Stimulated activated CD8-positive, alpha-beta memory T cell treated with anti-CD3 and anti-CD28 coated beads, Interleukin-7, amount 100 ng/mL, for 24 hours (primary cell): ENCODE measurements around the gene MICAL3.

Experiments used
- DNase-seq: peaks from one replicate; pipeline ENCODE4 v3.0.0-alpha.2; 2020; ENCODE audit warnings: low read depth

MICAL3 gene

GRCh38 chr22:17792299-17792698 lies 232.1 kb downstream of the MICAL3 start:
- no peak for DNase-seq

DNA sequence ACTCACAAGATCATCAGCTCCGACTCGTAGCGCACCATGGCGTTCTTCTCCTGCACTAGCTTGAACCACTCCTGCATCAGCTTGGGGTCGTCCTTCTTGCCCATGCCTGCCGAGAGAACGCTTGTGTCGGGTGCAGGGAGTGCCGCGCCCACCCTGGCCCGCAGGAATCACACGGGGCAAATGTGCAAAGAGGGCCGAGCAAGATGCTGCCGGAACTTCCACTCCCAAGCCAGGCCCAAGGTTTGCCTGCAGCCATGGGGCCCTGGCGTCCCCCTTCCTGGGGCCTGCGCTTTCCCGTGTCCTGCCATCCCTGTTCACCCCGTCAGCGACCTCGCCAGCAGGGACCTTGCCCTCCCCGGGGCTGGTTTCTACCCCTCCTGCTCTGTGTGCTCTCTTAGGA lies 233.2 kb downstream of the MICAL3 start:
- DNase-seq, result no peak

DNA sequence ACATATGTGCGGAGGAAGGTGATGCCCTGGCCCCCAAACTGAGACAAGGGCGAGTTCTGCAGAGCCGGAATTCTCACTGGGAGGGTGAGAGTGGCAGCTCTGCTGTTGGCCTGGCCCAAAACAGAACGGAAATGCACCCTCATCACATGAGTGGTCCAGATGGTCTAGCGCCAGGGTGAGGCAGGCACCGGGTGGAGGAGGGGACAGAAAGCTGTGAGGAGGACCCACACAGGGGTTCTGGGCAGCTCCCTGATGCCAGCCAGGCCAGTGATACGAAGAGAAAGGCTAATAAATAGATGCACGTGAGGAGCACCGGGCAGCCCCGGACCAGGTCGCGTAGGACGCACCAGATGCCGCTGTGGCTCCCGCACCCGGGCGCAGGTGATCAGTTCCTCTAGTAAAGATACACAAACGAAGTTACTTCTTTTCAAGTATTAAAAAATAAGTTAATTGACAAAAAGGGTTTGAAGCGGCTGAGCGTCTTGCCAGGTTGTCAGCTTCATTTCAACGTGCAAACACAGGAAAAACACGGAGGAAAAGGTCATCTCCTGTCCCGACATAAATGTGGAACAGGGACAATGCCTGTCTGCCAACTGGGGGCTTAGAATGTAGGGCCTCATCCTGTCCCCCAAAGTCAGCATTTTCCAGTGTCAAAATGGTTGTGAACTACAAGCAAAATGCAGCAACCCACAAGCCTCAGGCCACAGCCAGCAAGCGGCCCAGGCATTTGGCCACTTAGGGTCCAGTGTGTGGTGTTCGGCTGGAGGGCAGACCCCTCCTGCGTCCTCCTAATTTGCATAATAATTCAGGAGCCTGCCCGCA lies 234.8 kb downstream of the MICAL3 start:
- DNase-seq, result no peak

GRCh38 chr22:17788528-17789378 lies 235.6 kb downstream of the MICAL3 start:
- no peak for DNase-seq

- no peak for DNase-seq
These were observed 236.5 kb downstream of the MICAL3 start for GRCh38 chr22:17787716-17788330.

DNA sequence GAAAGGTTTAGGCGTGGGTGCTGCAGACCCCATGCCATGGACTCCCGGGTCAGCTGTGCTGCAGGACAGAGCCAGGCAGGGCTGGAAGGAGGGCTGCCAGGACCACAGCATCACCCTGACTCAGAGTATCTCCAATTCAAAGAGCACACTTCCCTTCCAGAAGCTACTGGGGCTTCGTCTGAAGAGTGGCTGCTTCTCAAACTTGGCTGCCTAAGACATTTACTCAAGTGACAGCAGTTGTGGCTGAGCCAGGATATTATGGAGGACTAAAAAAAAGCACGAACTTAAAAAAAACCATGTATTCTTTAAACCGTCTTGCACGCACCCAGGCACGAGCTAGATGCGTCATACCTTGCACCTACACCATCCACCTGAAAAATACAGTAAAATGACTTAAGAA lies 237.1 kb downstream of the MICAL3 start:
- DNase-seq, result no peak

DNA sequence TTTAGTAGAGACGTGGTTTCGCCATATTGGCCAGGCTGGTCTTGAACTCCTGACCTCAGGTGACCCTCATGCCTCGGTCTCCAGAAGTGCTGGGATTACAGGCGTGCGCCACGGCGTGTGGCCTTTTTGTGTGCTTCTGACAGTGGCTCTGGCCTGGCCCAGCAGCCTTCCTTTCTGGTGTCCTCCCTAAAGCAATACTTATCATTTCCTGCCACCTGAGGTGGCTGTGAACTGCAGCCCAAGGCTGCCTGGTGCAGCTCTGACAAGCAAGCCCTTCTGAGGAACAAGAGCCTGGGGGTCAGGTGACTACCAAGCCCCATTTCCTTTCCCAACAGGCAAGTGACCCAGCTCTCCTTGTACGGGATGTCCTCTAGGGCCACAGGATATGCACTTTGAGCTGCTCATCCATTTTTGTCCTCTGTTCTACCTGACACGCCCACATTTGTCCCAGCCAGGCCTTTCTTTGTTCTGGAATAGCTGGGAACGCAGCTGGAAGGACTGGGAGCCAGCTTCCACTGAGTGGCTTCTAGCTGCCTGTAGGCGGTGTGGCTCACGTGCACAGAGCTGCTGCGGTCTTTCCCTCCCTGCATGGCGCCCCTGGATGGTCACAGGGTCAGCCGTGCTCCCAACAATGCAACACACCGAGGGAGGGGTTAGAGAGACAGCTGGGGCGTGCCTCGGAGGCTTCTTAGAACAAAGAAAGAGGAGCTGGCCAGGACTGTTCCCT lies 237.8 kb downstream of the MICAL3 start:
- no peak for DNase-seq

DNA sequence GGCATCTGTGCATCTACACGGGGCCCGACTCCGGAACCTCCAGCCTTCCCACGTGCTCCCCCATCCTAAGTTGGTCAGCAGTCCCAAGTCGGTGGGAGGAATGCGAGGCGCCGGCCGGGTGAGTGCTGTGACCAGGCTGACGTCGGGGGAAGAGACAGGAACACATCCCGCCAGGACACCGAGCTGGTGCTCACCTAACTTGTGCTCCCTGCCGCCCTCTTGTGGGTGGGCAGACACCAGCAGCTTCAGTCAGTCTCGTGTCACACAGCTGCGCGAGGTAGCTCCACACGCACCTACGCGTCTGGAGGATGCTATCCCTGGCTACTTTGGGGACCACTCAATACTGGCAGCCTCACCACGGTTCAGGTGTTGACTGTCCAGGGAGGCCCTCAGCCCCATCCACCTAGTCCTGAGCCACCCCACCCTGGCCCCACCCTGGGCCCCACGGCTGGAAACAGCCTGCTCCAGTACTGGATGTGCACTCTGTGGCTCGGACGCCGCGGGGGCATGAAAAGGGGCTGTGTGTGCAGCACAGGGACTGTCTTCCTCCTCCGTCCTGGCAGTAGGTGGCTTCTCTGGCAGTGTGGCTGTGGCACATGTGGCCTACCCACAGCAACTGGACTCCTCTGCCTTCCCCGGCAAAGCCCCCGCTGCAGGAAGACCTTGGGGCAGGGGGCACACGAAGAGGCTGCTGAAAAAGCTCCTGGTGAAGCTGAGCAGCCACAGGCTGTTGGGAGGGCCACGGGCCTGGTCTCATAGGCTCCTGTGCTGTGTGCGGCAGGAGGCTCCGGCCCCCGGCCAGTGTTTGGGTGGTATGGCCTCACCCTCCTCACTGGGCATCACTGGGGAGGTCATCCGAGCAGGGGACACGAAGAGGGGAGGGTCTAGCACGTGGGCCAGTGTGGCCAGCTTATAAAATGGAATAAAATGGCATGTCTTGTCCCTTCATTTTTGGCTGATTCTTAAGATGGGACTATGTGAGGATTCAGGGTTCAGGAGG lies 238.9 kb downstream of the MICAL3 start:
- DNase-seq, result no peak

DNA sequence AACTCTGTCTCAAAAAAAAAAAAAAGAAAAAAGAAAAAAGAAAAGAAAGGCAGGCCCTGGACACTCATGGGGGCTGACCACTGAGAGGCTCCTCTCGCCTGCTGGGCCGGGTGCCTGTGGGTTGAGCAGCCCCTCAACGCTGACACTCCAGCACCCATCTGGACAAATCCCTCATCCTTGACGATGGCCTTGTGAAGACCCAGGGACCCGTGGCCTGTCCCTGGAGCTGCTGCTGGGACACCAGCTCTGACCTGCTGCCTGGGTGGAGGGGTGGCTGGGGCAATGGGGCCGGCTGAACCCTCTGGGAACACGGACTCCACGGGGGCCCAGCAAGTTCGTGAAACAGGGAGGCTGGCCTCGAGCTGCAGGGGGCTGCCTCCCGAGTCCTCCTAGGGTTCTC lies 239.6 kb downstream of the MICAL3 start:
- DNase-seq, result no peak

GRCh38 chr22:17783773-17784480 lies 240.4 kb downstream of the MICAL3 start:
- DNase-seq, result no peak

DNA sequence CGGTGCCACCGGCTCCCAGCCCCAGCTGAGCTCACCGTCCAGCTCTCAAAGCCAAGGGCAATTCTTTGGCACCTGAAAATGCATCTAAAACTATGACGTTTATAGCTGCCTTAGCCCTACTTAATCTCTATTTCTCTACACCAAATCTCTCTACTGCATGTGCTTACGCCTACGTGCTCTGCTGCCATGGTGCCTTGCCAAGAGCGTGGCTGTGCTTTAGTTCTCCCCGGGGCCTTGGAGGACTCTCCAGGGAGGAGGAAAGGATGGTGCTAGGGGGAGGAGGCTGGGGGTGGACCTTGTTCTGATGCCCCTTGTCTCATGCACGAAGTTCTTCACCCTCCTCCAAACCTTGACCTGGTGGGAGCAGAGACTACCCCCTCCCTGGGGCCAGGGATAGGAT lies 241.0 kb downstream of the MICAL3 start:
- DNase-seq, result no peak

- no peak for DNase-seq
These were observed 241.7 kb downstream of the MICAL3 start for GRCh38 chr22:17782621-17783020.

DNA sequence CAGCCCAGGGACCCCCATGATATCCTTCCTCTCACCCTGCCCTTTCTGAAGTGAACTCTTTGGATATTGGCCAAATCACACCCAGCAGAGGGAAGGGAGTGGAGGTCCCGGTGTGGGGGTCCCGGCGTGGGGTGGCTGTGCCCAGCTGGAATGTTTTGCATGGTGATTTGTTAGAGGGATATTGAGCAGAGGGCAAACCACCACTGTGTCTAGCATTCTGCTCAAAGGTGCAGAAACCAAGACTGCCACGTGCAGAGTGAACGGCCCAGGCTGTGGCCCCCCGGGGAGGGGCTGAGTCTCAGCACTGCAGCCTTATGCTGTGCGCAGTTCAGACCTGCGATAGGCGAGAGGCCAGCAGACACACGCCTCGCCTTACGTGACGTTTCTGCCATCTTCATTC lies 242.2 kb downstream of the MICAL3 start:
- no peak for DNase-seq

- DNase-seq, result no peak
These were observed 242.9 kb downstream of the MICAL3 start for GRCh38 chr22:17781319-17782031.

DNA sequence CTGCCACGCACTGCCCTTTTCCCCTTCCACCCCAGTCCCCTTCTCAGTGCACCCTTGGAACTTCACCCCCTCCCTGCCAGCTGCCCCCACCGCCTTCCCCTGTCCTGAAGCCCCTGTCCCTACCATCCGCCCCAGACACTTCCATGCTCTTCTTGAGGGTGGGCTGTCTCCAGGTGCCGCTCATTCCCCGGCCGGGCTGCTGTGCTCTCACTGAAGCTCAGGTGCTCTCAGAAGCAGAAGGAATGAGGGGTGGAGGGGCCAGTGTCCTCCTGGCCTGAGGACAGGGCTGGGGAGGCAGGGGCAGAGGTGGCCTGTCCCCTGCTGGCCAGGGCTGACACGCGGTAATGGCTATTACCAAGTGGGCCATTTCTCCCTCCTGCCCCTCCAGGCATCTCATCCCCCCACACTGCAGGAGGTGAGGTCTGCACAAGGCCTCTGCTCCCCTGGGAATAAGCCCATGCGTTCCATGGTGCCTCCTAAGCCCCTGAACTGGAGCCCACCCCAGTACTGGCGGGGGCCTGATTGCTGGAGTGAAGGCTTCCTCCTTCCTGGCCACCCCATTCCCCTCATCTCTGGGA lies 243.5 kb downstream of the MICAL3 start:
- DNase-seq, result no peak

DNA sequence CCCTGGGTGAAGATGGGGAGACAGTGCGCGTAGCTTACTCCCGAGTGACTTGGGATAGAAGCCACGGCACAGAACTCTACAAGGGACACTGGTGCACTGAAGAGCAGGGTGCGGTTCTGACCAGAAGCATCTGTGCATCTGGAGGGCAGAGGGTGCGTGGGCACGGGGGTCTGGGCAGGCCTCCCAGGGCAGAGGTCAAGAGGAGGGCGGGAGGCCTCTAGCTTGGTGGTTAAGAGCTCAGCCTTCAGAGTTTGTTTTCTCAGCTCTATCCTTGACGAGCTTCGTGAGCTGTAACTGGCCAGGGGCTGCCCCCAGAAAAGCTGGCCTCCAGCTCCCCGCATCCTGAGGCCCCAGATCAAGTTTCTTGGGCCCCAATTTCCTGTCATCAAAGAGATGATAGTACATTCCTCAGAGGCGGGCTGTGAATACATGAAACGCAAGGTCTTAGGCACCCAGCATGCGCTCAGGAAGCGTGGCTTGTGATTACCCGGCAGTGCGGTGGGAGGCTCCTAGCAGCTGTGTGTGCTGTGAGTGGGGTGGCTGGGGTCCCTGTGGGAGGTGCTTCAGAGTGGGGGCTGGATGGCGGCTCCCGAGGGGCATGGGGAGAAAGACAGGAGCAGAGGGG lies 244.1 kb downstream of the MICAL3 start:
- no peak for DNase-seq

DNA sequence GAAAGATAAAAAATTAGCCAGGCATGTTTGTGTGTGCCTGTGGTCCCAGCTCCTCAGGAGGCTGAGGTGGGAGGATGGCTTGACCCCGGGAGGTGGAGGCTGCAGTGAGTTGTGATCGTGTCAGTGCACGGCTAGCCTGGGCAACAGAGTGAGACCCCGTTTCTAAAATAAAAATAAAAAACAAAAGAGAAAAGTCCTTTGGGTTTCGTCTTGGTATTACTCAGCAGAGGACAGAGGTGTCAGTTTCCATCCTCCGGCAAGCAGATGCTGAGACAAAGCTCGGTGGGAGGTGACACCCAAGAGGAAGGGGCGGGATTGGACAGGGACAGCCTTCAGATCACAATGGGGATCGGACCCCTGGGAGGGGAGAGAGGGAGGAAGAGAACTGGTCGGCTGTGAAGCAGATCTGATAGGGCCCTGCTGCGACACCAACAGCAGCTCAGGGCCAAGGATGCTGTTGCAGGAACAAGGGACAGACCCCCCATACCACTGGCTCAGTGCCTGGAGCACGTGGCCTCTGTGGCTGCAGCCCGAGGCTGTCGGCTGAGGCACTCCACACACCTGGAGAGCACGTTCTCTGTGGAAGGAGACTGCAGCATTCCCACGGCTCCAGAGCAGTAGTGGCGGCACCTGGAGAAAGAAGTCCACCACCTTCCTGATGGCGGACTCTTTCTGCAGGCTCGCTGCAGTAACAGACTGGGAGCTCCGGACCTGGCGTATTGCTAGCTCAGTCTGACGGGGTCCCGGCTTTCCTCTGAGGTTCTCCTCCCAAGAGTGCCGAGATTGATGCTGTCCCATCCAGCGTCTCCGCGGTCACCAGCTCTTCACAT lies 244.9 kb downstream of the MICAL3 start:
- no peak for DNase-seq
